Measurements from ENCODE around the gene FCRL3. TPM values are rescaled to one million over a fixed set of nuclear protein-coding genes. Genes with fewer than 3 reads are reported as not detected.

Gene FCRL3
- polyA plus RNA-seq, 3 donors: 0.06 to 0.19 (median 0.15) TPM

DNA sequence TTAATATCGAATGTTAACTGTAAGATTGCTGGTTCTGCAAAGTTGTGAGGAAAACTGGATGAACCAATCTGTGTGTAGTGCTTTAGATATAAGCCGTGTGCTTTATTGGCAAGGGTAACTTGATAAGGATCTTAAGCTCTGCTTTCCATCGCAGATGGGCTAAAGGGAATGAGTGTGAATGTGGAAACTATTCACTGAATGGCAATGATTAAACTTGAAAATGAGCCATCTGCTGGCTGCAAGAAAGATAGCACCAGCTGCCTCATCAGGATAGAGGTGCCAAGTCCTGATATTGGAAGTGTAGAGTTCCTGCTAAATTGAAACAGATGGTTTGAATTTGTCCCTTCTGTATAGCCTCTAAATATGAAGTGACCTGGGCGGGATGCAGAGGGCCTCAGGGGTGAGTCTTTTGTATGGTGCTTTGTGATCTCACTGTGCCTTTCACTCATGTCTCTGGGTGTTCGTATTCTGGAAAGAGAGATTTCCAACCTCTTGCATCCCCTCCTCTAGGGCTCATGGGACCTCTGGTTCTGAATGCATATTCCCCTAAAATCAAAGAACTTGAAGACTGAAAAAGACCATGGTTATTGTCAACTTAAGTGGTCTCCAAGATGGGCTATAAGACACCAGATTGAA lies 9.2 kb downstream of the FCRL3 start:
- DNase-seq (ENCODE audit: low read depth in 3 of 3, low spot score in 2 of 3): peak in 1 of 3 donors; percentile 1

DNA sequence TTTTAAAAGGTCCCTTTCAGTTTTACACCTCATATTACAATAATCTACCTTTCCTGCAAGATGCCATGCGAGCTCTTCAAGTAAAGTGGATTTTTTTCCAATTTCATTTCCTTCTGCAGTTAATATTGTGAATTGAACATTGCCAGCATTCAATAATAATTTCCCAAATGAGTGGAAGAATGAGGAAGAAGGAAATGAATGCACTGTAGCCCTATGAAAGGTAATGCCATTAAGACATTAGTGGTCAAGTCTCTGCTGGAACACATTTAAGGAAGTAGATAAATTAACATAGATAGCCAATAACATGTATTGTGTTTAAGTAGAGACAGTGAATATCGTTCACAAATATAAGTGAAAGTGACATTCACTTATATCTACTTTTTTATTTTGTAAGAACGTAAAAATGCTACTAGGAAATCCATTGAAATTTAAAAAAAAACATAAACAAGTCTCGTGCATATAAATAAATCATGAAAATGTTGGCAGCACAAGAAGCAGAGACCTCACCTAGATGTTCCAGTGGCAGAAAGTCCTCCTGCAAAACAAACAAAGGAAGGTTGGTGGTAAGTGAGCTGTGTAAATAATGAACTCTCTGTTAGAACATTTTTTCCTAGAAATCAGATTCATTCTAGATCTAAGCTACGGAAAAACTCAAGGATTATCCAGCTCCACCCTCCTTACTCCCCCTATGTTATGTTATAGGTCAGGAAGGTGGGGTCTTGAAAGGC lies 17.7 kb downstream of the FCRL3 start:
- no peak for DNase-seq (ENCODE audit: low read depth in 3 of 3, low spot score in 2 of 3)

DNA sequence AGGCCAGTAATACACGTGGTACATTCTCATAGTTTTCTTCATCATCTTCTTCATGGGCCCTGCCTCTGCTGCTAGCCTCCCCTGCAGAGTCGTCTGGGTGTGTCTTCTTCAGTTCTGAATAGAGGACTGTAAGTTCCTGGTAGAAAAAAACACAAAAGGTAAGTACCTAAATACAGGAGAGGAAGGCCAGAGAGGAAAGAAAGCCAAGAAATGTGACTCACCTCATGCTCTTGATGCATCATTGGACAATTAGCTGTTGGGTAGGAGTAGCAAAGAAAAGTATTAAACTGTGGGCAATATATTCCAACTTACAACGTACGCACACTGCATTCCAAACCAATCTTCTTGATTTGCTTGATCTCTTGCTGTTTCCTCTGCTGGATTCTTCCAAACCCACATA lies 21.8 kb downstream of the FCRL3 start:
- DNase-seq (ENCODE audit: low read depth in 3 of 3, low spot score in 2 of 3): no peak

DNA sequence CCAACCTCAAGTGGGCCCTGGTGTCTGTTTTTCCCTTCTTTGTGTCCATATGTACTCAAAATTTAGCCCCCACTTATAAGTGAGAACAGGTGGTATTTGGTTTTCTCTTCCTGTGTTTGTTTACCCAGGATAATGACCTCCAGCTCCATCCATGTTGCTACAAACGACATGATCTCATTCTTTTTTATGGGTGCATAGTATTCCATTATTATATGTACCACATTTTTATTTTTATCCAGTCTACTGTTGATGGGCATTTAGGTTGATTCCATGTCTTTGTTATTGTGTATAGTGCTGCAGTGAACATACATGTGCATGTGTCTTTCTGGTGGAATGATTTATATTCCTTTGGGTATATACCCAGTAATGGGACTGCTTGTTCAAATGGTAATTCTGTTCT lies 27.6 kb downstream of the FCRL3 start:
- DNase-seq (ENCODE audit: low read depth in 3 of 3, low spot score in 2 of 3): no peak

DNA sequence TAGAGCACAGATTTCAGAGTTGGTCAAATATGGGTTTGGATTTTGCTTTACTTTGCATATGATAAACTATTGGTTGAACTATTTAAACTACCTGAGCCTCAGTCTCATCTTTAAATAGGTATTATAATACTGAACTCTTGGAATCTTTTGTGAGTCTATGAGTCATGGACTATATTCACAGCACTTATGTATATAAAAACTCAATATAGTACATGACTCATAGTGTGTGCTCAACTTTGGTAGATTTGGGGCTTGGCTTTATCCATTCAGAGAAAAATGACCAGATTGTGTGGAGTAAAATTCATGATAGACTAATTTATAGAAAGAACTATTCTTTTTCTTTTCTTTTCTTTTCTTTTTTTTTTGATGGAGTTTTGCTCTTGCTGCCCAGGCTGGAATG lies 28.7 kb downstream of the FCRL3 start:
- DNase-seq (ENCODE audit: low read depth in 3 of 3, low spot score in 2 of 3): no peak

DNA sequence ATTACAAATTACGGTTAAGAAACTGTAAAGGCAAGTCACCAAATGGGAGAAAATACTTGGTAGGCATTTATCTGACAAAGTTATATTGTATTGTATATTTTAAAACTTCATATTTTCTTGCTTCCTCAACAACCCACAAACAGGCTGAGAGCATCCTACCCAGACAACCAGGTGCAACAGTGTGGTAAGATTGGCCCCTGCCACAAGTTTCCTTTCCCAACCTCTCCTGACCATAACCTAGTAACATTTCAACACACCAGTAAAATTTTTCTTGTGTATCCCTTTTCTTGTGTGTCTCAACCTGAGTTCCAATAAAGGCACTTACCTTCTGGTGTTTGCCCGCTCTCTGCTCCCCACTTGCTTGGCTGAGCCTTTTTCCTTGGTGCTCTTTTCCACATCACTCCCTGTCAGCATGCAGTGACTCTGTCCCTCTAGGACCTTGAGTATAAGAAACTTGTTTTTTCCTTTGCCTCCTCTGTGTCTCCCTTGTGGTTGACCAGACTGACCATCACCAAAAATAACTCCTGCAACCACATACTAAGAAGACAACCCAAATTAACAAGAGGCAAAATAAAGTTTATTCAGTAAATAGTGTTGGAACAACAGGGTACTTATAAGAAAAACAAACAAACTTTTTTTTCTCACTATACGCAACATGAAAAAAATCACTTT lies 40.9 kb downstream of the FCRL3 start:
- DNase-seq (ENCODE audit: low read depth in 3 of 3, low spot score in 2 of 3): no peak

DNA sequence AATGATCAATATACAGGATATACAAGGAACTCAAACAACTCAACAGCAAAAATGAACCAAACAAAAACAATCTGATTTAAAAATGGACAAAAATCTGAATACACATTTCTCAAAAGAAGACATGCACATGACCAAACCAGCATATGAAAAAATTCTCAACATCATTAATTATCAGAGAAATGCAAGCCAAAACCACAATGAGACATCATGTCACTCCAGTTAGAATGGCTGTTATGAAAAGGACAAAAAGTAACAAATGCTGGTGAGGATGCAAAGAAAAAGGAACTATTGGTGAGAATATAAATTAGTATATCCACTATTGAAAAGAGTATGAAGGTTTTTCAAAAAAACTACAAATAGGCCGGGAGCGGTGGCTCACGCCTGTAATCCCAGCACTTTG lies 42.0 kb downstream of the FCRL3 start:
- DNase-seq (ENCODE audit: low read depth in 3 of 3, low spot score in 2 of 3): no peak

DNA sequence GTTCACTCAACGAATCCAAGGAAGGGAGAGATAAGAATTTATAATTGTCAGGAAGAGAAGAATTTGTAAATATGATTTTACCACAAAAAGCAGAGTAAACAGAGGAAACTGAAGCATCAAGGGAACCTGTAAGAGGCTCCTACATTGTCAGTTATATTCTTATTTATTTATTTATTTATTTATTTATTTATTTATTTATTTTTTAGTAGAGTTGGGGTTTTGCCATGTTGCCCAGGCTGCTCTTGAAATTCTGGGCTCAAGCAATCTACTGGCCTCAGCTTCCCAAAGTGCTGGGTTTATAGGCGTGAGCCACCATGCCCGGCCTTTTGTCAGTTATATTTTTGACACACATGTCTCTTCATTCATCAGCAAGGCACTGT lies 47.1 kb downstream of the FCRL3 start:
- DNase-seq (ENCODE audit: low read depth in 3 of 3, low spot score in 2 of 3): no peak

DNA sequence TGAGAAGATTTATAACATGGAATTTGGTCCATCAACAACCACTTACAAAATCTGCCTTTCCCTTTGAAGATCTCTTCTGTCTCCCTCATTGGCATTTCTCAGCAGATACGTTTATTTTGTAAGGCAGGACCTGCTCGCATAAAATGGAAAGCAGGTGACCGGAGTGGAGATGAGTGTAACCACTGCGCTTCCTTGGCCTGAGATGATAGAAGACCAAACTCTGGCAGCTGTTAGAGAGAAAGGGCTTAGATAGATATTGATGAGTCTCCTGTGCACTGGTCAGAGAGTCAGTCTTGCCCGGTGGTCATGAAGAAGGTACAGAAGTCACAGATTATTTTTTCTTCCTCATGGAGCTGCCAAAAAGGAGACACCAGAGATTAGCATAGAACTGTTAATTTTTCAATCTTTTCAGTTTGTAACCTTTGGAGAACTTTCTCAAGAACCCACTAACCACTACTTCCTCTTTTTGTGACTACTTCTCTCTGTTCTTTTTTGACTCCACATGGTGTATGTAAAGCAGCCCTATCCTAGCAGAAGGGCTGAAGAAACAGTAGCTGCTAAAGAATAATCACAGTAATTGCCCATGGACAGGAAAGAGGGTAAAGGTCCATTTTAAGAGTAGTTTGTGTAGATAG lies 47.6 kb downstream of the FCRL3 start:
- DNase-seq (ENCODE audit: low read depth in 3 of 3, low spot score in 2 of 3): no peak

DNA sequence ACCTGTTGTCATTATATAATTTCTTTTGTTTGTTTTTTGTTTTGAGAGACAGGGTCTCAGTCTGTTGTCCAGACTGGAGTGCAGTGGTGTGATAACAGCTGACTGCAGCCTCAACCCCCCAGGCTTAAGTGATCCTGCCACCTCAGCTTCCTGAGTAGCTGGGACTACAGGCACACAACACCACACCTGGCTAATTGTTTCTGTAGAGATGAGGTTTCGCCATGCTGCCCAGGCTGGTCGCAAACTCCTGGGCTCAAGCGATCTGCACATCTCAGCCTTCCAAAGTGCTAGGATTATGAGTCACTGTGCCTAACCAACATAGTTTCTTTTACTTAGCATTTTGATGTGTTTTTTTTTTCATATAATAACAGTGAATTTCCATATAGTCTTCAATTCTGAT lies 52.3 kb downstream of the FCRL3 start:
- DNase-seq (ENCODE audit: low read depth in 3 of 3, low spot score in 2 of 3): no peak

DNA sequence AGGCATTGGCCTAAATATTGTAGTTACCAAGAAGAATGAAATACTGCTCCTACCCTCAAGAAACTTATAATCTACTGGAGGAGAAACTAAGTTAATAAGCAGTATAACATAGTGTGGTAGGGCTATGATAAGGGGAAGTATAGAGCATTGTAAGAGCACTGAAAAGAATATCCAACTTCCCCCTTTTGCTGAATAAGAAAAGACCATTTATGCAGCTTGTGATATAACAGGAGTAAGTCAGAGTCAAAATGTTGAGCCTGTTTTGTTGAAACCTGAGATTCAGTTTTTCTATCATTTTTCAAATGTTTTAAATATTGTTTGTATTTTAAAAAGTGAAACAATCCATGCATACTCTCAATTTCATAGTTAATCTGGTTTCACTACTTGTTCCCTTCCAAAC lies 54.4 kb downstream of the FCRL3 start:
- no peak for DNase-seq (ENCODE audit: low read depth in 3 of 3, low spot score in 2 of 3)

DNA sequence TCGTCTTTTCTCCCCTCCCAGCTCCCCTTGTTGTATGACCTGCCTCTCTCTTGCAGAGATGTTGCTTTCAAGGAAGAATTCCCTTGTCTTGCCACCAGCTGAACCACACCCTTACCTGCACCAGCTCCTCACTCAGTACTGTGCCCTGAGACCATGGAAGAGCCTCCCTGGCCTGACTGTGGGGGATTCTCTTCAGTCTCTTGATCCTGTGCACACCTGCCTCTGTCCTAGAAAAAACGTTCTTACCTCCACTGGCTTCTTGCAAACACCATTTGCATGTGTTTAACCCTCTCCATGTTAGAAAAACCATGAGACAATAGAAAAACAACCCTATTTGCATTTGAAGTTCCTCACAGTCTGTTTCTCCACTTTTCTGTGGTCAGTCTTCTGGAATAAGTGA lies 59.4 kb downstream of the FCRL3 start:
- DNase-seq (ENCODE audit: low read depth in 3 of 3, low spot score in 2 of 3): no peak

DNA sequence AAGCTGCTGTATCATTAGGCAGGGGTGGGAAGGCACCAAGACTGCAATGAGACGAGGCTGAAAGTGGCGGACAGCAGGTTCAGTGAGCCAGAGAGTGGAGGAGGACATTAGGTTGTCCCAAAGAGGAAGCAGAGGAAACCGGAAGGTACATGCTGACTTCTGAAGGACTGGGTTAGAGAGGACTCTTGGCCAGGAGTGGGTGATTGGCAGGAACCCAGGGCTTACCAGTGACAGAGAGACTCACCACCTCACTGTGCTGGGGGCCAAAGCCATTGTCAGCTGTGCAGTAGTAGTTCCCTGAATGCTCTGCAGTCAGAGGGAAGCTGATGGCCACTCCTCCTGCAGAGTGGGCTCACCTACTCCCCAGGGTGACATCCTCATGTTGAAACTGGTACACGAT lies 60.8 kb downstream of the FCRL3 start:
- DNase-seq (ENCODE audit: low read depth in 3 of 3, low spot score in 2 of 3): no peak

DNA sequence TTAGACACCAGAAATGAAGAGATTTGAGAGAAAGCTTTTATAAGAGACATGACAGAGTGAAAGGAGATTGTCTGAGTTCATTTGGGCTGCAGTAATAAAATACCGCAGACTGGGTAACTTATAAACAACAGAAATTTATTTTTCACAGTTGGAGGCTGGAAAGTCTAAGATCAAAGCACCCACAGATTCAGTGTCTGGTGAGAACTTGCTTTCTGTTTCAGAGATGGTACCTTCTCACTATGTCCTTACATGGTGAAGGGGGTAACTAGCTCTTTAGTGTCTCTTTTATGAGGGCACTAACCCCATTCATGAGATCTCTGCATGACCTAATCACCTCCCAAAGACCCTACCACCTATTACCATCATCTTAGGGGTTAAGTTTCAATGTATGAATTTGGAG lies 71.8 kb downstream of the FCRL3 start:
- no peak for DNase-seq (ENCODE audit: low read depth in 3 of 3, low spot score in 2 of 3)

Other genes starting within 250 kb of the FCRL3 start
- gene FCRL5, start 148.3 kb downstream of the FCRL3 start, polyA plus RNA-seq (ENCODE audit: insufficient read length in 3 of 3): under 1 TPM; 0.04 to 0.10 (median 0.04) TPM
- not detected for gene FCRL4, start 102.7 kb downstream of the FCRL3 start, polyA plus RNA-seq (ENCODE audit: insufficient read length in 3 of 3)
- gene FCRL2, start 76.4 kb upstream of the FCRL3 start, polyA plus RNA-seq (ENCODE audit: insufficient read length in 3 of 3): under 1 TPM in 2 of 3 donors, not detected in 1; 0.11 to 0.17 TPM
- gene FCRL1, start 119.4 kb upstream of the FCRL3 start, polyA plus RNA-seq (ENCODE audit: insufficient read length in 3 of 3): under 1 TPM; 0.06 to 0.11 (median 0.10) TPM
- under 1 TPM in 1 of 3 donors, not detected in 2; 0.10 TPM for gene CD5L, start 141.0 kb upstream of the FCRL3 start, polyA plus RNA-seq (ENCODE audit: insufficient read length in 3 of 3)